HG02763 (cell line): ENCODE results near the gene FGF3.

Experiments
- ATAC-seq: cut with Tn5 transposase; IDR thresholded peaks from one replicate; pipeline ENCODE4 v1.9.1; 2021; ENCODE audit warnings: mild to moderate bottlenecking, moderate library complexity; ENCODE audit not compliant: unreplicated experiment

The FGF3 gene

DNA sequence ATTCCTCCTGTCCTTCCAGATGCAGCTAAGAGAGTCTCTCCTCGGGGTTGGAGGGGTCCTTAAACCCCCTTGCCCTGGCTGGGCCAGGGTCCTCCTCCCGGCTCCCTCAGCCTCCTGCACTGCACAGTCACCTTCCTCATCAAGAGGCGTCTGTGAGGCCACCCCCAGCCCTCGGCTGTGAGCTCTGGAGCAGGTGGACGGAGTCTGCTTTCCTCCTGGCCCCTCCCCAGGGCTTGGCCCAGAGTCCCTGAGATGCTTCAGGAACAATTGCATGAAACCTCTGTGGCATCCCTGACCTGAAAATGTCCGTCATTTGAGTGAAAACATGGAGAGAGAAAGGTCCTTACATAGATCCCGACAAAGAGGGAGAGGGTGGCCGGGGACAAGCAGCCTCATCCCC, 6.7 kb upstream of the FGF3 start:
- no peak for ATAC-seq

- no peak for ATAC-seq
Observed at GRCh38 chr11:69825037-69825834, 6.0 kb upstream of the FGF3 start.

DNA sequence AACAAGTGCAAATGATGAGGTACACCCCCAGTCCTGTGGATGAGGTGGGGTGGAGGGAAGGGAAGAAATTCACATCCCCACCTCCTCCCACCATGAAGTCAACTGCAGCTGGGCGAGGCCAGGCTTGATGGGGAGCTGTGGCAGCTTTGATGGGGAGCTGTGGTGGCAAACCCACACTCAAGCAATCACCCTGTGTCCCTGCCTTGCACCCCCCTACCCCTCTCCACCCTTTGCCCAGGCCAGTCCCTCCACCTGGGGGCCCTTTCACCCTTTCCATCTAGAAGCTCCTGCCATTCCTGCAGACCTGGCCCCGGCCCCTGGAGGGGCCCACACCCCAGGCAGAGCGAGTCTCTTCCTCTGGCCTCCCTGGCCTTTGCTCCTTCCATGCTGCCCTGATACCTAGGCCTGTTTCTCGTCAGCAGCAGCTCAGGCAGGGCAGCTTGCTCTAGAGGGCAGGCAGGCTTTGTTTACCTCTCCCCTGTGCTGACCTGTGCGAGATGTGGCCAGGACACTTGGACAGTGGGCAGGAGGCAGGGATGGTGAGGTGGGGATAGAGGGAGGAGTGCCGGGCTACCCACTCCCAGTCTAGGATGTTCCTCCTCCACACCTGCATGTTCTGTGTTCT, 4.5 kb upstream of the FGF3 start:
- ATAC-seq: no peak

DNA sequence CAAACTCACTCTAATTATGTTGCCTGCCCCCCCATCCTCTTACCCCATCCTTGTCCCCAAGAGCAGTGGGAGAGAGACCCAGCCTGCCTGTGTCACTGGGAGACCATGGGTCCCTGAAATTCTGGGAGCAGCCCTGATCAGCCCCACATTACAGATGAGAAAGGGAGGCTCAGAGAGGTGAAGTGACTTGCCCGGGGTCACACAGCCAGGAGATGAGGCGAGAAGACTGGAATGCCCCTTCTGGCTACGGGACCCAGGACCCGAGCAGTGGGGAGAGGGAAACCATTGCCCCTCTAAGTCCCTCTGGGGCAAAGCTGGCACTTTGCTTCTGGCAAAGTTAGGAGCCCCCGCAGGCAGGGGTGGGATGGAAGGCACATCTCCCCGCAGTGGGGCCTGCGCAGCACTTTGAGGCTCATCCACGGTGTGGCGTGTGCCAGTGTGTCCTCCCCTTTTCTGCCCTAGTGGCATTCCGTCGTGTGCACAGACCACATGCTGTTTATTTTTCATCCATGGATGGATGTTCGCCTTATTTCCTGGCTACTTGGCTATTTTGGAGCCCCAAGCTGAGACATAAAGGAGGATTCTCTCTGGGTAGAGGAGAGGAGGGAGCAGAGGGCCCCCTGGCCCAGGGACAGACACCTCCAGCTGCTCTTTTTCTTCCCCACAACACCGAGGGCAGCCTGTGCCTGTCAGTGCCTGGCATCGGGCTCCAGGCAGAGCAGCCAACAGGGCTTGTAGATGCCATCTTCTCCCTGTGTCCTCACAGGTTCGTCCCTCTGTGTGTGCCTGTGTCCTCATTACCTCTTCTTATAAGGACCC, 3.7 kb upstream of the FGF3 start:
- ATAC-seq: no peak

- ATAC-seq: no peak
Observed at GRCh38 chr11:69821511-69822040, 2.4 kb upstream of the FGF3 start.

DNA sequence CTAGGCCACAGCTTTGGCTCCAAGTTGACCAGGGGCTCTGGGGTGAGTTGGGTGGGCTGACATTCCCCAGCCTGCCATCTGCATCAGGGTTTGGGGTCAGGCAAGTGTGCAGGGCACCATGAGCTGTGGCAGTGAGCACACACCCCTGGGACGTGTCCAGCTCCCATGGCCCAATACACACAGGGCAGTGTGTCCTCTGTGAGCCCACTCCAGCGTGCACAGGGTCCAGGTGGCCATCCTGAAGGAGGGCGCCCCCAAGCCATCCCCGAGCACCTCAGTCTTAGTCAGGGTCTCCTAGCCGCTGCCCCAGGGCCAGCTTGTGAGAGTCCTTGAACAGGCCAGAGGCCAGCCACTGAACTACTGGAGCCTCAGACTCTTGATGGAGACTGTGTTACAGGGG, 1.2 kb upstream of the FGF3 start:
- ATAC-seq: no peak

DNA sequence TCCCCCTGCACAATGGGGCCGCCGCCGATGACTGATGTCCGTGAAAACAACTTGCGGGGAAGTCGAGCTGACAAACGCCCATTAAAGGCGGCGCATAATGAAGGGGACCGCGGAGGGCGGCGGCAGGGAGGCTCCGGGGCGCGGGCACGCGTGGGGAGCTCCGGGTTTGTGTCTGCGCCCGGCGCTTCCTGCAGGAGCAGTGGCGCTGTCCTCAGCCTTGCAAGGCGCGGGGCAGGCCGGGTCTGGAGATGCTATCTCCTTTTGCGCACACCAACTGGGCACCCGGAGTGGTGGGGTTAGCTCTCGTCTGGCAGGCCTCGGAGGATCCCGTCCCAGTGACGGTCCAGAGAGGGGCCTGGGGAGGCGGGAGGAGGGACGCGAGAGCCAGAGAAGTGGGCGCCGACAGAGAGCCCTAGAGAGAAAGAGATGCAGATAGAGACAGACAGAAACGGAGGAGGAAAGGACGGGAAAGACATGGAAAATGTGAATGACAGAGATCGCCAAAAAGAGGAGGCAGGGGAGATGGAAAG, 390 bp upstream of the FGF3 start:
- ATAC-seq: no peak

DNA sequence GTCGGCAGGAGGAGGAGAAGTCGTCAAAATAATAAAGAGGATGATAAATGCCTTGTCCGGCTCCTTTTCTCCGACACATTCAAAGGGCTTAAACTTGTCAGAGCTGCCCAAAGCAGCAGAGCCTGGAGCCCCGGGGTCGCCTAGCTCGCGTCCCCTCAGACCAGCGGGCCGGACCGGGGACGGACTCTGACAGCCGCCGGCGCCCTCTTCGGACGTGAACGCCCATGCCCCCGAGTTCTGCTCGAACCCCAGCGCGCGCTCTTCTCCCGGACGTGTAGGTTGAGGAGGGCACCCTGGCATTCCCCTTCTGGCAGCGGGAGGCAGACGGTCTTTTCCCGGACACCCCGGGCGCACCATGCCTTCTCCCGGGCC, 999 bp downstream of the FGF3 start:
- no peak for ATAC-seq

- no peak for ATAC-seq
Observed at GRCh38 chr11:69817265-69818230, 1.7 kb downstream of the FGF3 start.

DNA sequence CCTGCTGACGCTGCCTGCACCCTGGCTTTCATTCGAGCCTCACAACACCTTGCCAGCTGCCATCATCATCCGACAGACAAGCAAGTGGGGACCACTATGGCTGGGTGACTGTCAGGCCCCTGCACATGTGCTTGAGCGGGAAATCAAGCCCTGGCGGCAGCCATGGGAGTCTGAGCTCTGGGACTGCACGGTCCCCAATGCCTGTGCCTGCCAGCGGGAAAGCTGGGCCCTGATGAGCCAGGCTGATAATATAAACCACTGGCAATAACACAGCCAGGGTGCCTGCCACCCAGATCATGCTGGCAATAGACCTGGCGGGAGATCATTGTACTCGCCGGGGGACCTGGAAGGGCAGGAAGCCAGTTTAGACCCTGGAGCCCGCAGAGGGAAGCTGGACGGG, 2.5 kb downstream of the FGF3 start:
- ATAC-seq: no peak

- no peak for ATAC-seq
Observed at GRCh38 chr11:69815973-69816372, 3.2 kb downstream of the FGF3 start.

DNA sequence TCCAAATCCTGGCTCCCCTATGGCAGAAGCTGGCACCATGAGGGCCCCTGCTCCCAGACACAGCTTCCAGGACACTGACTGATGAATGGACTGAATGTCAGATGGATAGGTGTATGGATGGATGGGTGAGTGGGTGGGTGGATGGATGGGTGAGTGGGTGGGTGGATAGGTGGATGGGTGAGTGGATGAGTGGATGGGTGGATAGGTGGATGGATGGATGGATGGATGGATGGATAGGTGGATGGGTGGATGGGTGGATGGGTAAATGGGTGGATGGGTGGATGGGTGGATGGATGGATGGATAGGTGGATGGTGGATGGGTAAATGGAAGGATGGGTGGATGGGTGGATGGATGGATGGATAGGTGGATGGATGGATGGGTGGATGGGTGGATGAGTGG, 4.3 kb downstream of the FGF3 start:
- no peak for ATAC-seq

GRCh38 chr11:69814411-69814810, 4.8 kb downstream of the FGF3 start:
- no peak for ATAC-seq

DNA sequence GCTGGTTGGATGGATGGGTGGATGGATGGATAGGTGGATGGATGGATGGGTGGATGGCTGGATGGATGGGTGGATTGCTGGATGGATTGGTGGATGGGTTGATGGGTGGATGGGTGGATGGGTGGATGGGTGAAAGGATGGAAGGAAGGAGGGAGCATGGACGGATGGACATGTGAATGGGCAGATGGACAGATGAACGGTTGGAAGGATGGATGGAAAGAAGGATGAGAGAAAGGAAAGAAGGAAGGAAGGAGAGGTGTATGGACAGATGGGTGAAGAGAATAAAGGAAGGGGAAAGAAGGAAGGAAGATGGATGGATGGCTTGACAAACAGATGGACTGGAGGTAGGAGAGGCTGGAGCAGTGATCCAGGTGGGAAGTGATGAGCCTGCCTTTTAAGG, 5.4 kb downstream of the FGF3 start:
- no peak for ATAC-seq

DNA sequence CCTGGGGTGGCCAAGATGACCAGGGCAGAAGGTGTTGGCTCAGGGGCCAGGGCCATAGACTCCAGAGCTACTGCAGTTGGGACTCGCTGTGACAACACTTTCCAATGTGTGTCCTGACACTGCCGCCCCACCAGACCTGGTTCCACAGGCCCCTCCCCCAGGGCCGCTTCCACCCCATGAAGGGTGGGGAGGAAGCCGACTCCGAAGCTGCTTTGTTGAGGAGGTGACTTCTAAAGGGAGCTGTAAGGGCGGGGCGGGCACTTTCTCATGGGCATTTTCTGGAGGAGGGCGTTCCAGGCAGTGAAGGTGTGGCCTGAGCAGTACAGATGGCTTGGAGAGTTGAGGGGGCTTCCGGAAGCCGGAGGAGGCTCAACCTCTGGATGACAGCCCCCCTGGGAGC, 6.3 kb downstream of the FGF3 start:
- ATAC-seq: no peak

GRCh38 chr11:69812256-69812655, 7.0 kb downstream of the FGF3 start:
- ATAC-seq: no peak

GRCh38 chr11:69811431-69811830, 7.8 kb downstream of the FGF3 start:
- ATAC-seq: no peak

DNA sequence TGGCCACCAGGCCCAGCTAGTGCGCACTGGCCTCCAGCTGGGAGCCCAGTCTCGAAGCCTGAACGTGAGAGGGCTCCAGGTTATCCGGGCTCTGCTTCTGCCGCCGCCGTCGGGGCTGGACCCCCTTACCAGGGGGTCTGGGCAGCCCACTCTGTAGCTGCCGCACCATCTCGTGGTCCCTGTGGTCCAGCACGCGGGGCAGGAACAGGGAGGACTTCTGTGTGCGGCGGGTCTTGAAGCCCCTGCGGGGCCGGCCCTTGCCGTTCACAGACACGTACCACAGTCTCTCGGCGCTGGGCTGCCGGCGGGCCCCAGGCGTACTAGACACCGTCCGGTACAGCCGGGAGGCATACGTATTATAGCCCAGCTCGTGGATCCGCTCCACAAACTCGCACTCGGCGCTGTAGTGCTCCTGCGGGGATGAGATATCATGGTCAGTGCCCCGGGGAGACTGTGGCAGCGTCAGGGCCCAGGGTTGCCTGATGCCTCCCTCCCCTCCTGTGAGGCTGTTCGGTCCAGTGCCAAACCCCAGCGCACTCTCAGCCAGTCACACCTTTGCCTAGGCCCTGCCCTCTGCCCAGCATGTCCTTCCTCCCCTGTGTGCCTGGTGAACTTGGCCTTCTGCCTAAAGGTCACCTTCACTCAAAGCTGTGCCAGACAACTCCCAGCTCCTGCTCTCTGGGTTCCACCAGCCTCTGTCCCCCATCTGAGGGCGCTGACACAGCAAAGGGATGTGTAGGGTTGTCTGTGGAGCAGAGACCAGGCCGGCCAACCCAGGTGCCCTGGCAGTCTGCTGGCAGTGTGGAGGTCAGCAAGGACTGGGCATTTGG, 8.7 kb downstream of the FGF3 start:
- ATAC-seq: no peak

GRCh38 chr11:69808667-69809086, 10.5 kb downstream of the FGF3 start:
- no peak for ATAC-seq
